Bronchial epithelial cell (primary cell): Measurements from ENCODE around the gene LYST. TPM values are rescaled to one million over a fixed set of nuclear protein-coding genes. Genes with fewer than 3 reads are reported as not detected.

Source experiments
- DNase-seq: peaks from one replicate; pipeline ENCODE4 v3.0.0-alpha.2; 2010; ENCODE audit warnings: low read depth
- FAIRE-seq: peaks from 2 replicates; lab custom pipeline; 2011; peaks lifted over from hg19 to GRCh38; lab: Jason Lieb, UNC
- H3K27me3 ChIP-seq: 2 replicates; pipeline ENCODE4 v1.5.1; 2011; ENCODE audit warnings: low read length; ENCODE audit not compliant: control insufficient read depth, insufficient read depth
- H3K36me3 ChIP-seq: 2 replicates; pipeline ENCODE4 v1.5.1; 2011; ENCODE audit warnings: low read length; ENCODE audit not compliant: control insufficient read depth, insufficient read depth
- H3K4me3 ChIP-seq: 2 replicates; pipeline ENCODE4 v1.5.1; 2011; ENCODE audit warnings: mild to moderate bottlenecking, low read depth, low read length, control low read depth
- total RNA-seq: library from RNA; depleted of rRNA; stranded (reverse); fragments of >200 nt; gene quantifications from 2 replicates; pipeline ENCODE4 v1.2.1, GENCODE V29; 2014
- TF ChIP-seq, protein P1 (sequence below): IDR thresholded peaks from 2 replicates; pipeline ENCODE4 v1.5.1; 2011; ENCODE audit warnings: mild to moderate bottlenecking, moderate library complexity, low read length, control low read depth, inconsistent platforms; ENCODE audit not compliant: insufficient read depth, severe bottlenecking

Gene LYST
- total RNA-seq, 1 donor from 2014 or later = 14.0 TPM

DNA sequence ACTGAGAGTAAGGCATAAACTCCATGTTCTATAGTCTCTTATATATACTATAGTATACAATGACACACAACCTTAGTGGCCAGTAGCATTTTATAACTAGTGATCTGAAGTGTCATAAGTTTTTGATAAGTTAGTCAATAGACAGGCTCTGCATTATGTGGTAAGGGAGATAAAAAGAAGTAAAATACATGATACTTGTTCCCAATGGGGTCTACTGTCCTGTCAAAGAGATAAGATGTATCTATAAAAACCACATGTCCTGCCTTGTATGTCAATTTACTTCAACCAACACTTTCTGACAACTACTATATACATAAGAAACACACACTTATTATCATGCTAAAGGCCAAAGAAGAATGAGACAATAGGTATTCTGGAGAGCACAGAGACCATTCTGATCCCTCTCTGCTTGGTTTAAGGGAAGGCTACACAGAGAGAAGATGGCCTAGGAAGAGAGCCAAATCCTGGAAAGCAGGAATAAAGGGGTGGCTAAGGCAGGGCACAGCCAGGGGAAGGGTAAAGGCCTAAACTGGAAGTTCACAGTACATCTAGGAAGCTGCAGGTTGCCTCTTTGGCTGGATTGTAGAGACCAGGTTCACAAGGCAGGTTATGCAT is 91.4 kb downstream of the LYST start:
- H3K27me3 ChIP-seq = no peaks in the 10 kb centered on the region
- TF ChIP-seq, protein P1, sequence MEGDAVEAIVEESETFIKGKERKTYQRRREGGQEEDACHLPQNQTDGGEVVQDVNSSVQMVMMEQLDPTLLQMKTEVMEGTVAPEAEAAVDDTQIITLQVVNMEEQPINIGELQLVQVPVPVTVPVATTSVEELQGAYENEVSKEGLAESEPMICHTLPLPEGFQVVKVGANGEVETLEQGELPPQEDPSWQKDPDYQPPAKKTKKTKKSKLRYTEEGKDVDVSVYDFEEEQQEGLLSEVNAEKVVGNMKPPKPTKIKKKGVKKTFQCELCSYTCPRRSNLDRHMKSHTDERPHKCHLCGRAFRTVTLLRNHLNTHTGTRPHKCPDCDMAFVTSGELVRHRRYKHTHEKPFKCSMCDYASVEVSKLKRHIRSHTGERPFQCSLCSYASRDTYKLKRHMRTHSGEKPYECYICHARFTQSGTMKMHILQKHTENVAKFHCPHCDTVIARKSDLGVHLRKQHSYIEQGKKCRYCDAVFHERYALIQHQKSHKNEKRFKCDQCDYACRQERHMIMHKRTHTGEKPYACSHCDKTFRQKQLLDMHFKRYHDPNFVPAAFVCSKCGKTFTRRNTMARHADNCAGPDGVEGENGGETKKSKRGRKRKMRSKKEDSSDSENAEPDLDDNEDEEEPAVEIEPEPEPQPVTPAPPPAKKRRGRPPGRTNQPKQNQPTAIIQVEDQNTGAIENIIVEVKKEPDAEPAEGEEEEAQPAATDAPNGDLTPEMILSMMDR = no peak
- H3K4me3 ChIP-seq = no peak overlapping the region
- FAIRE-seq (no peak), DNase-seq (no peak)
- H3K36me3 ChIP-seq = peaks cover 2% of the 10 kb centered on the region

DNA sequence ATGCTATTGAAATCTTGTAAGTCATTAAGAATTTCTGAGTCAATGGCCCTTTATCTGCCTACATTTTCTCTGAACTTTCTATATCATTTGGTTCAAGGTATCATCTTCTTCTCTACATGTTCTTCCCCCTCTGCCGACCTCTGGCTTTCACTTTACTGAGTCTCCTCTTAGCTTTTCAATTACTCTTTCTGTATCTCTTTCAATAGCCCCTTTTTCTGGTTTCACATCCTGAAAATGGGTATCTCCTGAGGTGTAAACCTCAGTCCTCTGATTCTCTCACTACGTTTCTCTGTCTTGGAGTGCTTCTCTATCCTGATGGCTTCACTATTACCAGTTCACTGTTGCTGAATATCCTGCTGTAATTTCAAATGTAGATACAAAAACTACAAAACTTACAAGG is 98.9 kb downstream of the LYST start:
- Histone ChIP-seq H3K4me3 (no peak overlapping the region), H3K27me3 (no peaks in the 10 kb centered on the region), H3K36me3 (peaks cover 2% of the 10 kb centered on the region)
- DNase-seq = no peak
- TF ChIP-seq, protein P1 = no peak
- no peak for FAIRE-seq

DNA sequence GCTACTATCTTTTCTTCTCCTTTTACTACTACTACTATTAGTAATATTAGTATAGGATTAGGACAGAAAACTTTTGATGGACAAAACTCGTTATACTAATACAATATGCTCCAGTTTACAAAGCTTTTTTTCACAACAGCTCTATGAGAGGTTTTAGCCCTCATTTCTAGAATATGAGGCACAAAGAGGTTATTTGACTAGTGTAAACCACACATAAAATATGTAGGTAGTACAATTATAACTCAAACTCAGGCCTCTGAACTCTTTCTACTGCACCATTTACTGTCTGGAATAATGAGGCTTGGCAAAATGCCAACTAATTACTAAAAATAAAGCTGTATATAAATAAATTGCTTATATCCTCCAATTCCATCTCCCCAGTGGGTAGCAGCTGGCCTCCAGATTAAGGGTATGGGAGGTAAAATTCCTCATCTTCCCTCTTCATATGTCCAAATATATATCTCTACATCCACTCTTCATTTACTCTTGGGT is 99.9 kb downstream of the LYST start:
- H3K27me3 ChIP-seq = no peaks in the 10 kb centered on the region
- DNase-seq (no peak), FAIRE-seq (no peak)
- TF ChIP-seq, protein P1 = no peak
- no peak overlapping the region for H3K4me3 ChIP-seq
- no peaks in the 10 kb centered on the region for H3K36me3 ChIP-seq

DNA sequence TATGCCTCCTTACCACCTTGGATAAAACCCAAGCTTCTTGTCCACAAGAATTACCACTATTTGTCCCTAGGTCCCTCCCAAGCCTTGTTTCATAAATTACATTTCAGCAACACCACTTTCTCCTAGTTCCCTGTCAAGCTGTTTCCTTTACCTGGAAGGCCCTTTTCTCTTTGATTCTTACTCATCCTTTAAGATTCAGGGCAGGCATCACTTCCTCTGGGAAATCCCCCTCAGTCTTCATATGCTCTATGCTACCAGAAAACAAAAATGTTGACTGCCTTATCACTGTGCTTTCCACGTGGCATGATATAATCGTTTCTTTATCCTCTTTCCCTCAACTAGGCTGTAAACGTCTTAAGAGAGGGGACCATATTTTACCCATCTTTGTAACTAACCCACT is 102.7 kb downstream of the LYST start:
- FAIRE-seq (no peak), DNase-seq (peak; percentile 44)
- Histone ChIP-seq H3K4me3 (no peak overlapping the region), H3K36me3 (no peaks in the 10 kb centered on the region), H3K27me3 (no peaks in the 10 kb centered on the region)
- TF ChIP-seq, protein P1 = no peak

DNA sequence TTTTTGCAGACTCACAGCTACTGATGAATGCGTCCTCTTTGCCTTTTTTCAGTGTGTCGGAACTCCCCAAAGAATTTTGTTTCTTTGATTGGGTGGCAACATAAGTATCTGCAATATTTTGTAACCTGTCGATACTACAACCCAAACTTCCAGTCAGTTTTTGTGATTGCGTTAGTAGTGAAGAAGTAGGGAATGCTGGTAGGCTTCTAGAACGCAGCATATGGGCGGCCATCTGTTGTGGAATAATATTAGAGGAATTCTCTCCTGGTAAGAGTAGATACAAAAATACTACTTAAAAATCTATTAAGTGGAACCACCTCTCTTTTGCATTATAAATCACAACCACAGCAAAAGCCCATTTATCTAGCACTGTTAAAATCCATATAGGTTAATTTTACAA is 107.4 kb downstream of the LYST start:
- DNase-seq = no peak
- TF ChIP-seq, protein P1 = no peak
- H3K36me3 ChIP-seq = no peaks in the 10 kb centered on the region
- no peak for FAIRE-seq
- no peaks in the 10 kb centered on the region for H3K27me3 ChIP-seq
- no peak overlapping the region for H3K4me3 ChIP-seq

DNA sequence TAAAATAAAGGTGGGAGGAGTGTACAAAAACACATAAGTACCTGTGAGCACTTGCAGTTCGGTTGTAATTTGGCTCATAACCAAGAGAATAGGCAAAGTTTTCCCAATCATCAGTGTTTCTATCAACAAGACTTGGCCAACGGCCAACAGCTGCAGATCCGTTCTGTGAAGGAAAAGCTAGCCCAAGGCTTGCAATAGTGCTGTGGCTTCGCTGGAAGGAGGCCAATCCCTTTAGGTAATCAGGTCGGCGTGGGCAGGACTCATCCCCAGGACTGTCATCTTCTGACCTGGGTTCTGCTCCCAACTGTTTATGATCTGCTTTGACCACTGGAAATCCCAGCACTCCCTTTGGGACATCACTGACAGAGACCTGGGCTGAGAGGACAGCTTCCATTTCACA is 107.8 kb downstream of the LYST start:
- Histone ChIP-seq H3K27me3 (no peaks in the 10 kb centered on the region), H3K36me3 (no peaks in the 10 kb centered on the region), H3K4me3 (no peak overlapping the region)
- FAIRE-seq (no peak), DNase-seq (peak; percentile 58)
- TF ChIP-seq, protein P1 = no peak
